ENCODE results near the gene MAGEB17.

Gene MAGEB17, protein sequence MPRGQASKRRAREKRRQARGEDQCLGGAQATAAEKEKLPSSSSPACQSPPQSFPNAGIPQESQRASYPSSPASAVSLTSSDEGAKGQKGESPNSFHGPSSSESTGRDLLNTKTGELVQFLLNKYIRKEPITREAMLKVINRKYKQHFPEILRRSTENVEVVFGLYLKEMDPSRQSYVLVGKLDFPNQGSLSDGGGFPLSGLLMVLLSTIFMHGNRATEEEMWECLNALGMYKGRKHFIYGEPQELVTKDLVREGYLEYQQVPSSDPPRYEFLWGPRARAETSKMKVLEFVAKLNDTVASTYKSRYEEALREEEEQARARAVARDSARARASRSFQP
- 0 to 0.06 (median 0) reads per million in 9 experiments for total RNA-seq

DNA sequence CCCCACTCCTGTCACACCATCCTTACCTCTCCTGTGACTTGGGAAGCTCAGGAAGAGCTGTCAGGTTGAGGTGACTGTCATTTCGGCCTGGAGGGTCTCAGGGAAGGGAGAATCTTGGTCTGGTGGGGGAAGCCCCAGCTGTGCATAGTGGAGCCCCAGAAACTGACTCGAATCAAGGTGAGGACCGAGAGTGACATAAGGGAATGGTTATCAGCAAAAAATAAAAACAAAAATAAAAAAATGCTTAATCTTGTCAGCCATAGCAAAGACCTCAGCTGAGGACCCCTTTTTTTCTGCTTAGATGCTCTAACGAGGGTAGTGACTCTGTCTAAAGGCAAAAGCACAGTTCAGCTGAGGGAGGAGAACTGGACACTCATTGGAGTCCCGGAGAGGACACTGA lies at the start of gene MAGEB17:
TSS of gene MAGEB17 (plus strand) at position 301 of the 400 bp plus-strand sequence. CDS start 2,902 bp downstream, outside the sequence.
- Mint-ChIP-seq H3K4me1 (ENCODE audit: low read depth in 2 of 2) (no peaks in the 10 kb centered on the region), H3K9me3 (no peaks in the 10 kb centered on the region), H3K4me3 (no peak within 1 kb of the TSS), H3K27me3 (peaks cover 22% of the 10 kb centered on the region in 2 donors), H3K27ac (no peak within 1 kb of the TSS), H3K36me3 (ENCODE audit: insufficient read depth) (no peaks in the 10 kb centered on the region)
- ATAC-seq (replicated peaks) (no peak), DNase-seq (no peak)

DNA sequence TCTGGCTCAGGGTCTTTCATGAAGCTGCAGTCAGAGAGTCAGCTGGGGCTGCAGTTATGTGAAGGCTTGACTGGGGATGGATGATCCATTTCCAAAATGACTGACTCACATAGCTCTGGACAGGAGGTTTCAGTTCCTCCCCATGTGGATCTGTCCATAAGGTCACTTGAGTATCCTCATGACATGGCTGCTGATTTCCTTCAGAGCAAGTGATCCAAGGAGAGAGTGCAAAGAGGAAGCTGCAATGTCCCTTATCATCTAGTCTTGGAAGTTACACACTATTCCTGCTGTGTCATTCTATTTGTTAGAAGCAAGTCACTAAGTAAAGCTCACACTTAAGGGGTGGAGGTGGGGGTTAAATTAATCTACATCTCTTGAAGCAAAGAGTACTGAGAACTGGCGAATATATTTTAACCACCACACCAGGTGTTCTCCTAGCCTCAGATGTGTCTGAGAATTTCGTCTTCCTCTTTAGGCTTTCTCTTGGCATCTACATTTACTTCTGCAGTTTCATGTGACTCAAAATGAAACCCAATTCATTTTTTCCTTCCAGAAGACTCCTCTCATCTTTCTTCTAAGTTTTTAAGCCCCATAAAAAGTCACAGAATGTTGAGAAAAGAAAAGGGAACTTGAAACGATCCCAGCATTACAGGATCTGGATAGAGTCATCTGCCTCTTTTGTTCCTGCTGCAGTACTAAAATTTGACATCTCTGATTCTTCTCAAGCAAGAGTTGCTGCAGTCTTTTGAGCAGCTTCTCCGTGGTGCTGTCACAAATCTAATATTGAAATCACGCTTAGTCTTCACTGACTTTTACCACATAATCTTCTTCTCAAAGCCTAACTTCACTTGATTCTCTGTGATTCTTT lies 47.7 kb upstream of the MAGEB17 start:
- ATAC-seq (replicated peaks), result no peak
- H3K36me3 Mint-ChIP-seq (ENCODE audit: insufficient read depth), result no peaks in the 10 kb centered on the region
- no peaks in the 10 kb centered on the region for H3K9me3 Mint-ChIP-seq
- peaks cover 5 to 8% of the 10 kb centered on the region in 2 donors for H3K27me3 Mint-ChIP-seq
- DNase-seq, result no peak
- H3K27ac Mint-ChIP-seq, result no peak overlapping the region
- H3K4me1 Mint-ChIP-seq (ENCODE audit: low read depth in 2 of 2), result peaks cover 4 to 8% of the 10 kb centered on the region in 2 donors
- no peak overlapping the region for H3K4me3 Mint-ChIP-seq

DNA sequence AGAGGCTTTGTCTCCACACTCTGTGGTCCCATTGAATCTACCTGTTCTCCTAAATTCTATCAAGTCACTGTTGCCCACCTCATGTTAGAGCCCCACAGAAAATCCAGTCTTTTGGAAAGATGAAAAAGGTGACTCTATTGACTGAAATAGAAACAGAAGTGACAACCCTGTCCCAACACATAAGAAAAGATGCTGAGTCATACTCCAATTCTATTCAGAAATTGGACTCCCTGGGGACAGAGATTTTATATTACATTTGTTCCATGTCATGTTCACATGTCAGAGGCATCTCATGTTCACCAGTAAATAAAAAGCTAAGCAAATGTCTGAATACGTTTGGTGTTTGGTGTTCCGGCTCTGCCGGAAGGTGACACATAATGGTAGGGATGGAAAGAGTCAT lies 46.9 kb upstream of the MAGEB17 start:
- Mint-ChIP-seq H3K4me1 (ENCODE audit: low read depth in 2 of 2) (peaks cover 4 to 8% of the 10 kb centered on the region in 2 donors), H3K27me3 (peaks cover 5 to 8% of the 10 kb centered on the region in 2 donors), H3K4me3 (no peak overlapping the region), H3K27ac (no peak overlapping the region), H3K9me3 (no peaks in the 10 kb centered on the region), H3K36me3 (ENCODE audit: insufficient read depth) (no peaks in the 10 kb centered on the region)
- ATAC-seq (replicated peaks), result no peak
- no peak for DNase-seq

DNA sequence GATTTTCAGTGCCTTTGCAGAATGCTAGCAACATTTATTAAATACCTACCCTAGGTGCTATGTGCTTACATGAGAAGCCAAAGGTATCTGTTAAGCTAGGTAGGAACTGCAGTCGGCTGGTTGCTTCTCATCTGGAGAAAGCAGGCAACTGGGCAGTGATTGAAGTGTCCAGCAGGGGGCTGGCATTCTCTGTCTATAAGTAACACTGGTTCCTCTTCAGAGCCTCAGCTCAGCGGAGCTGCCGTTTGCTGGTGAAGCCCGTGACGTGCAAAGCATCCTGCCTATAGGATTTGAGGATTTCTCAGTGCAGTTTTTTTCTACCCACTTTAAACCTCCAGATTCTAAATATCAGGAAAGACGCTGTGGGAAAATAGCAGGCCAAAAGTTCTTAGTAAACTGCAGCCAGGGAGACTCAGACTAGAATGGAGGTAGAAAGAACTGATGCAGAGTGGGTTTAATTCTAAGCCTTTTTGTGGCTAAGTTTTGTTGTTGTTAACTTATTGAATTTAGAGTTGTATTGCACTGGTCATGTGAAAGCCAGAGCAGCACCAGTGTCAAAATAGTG lies 44.0 kb upstream of the MAGEB17 start, which contains the start of gene GRPR:
TSS of gene GRPR (plus strand) at position 344 of the 565 bp plus-strand sequence. CDS start 389 bp downstream, outside the sequence.
- Mint-ChIP-seq H3K36me3 (ENCODE audit: insufficient read depth) (no peaks in the 10 kb centered on the region), H3K27me3 (peaks cover 12 to 20% of the 10 kb centered on the region in 2 donors), H3K9me3 (no peaks in the 10 kb centered on the region), H3K4me3 (no peak within 1 kb of the TSS), H3K4me1 (ENCODE audit: low read depth in 2 of 2) (peaks cover 4 to 8% of the 10 kb centered on the region in 2 donors), H3K27ac (no peak within 1 kb of the TSS)
- ATAC-seq (replicated peaks) (peak; percentile 87), DNase-seq (peak; percentile 19 to 29 (median 25))

DNA sequence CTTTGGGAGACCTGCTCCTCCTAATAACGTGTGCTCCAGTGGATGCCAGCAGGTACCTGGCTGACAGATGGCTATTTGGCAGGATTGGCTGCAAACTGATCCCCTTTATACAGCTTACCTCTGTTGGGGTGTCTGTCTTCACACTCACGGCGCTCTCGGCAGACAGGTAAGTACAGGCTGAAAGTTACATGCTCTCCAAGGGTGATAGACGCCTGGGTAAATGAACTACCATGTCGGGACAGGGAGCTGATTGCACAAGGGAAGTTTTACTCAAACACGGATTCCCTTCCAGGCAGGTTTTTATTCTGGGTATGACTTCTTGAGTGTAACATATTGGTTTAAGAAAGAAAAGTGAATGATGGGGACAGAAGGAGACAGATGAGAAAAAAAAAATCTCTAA lies 43.1 kb upstream of the MAGEB17 start:
- Mint-ChIP-seq H3K27ac (no peak overlapping the region), H3K36me3 (ENCODE audit: insufficient read depth) (no peaks in the 10 kb centered on the region), H3K4me3 (no peak overlapping the region), H3K9me3 (no peaks in the 10 kb centered on the region), H3K27me3 (peaks cover 18 to 21% of the 10 kb centered on the region in 2 donors), H3K4me1 (ENCODE audit: low read depth in 2 of 2) (peaks cover 4 to 8% of the 10 kb centered on the region in 2 donors)
- ATAC-seq (replicated peaks), result no peak
- no peak for DNase-seq

DNA sequence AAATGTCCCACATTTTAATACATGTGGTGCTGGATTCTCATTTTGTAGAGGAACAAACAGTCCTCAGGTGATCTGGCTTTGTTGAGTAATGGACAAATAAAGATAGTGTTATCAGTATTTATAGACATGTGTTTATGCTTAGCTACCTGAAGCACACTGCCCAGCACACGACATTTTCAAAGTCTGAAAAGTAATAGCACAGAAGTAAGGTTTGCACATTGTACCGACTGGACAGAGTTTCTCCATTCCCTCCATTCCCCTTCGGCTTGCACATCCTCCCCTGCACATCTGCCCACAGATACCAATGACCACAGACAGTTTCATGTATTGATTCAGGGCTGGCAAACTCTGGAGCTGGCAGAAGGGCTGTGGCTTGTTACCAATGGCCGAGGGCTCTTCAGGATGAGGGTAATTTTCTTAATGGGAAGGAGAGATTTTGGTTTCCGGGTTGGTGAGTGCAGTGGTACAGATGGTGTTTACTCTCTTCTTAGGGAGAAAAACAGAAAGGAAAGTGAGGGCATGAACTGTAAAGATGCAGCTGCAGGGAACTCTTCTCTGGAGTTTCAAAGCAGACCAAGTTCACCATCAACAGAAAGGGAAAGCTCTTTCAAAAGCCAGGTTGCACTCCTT lies 41.6 kb upstream of the MAGEB17 start:
- H3K36me3 Mint-ChIP-seq (ENCODE audit: insufficient read depth), result no peaks in the 10 kb centered on the region
- no peak for DNase-seq
- no peaks in the 10 kb centered on the region for H3K9me3 Mint-ChIP-seq

DNA sequence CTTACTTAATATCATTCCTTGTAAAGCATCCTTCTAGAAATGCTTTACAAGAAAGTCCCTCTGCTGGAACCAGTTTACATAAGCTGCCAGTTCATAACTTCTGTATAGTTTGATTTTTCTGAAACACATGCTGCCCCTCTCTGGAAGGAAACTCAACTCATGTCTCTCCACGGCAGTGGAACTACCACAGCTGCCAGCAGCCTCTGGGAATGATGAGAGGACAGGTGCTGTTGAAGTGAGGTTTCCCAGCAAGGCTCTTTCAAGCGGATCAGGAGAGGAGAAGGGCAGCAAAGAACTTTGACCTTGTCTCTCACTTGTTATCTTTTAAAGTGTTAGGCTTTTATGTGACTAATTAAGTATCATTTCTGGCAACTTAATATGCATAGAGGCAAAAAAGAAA lies 36.6 kb upstream of the MAGEB17 start:
- ATAC-seq (replicated peaks), result no peak
- Mint-ChIP-seq H3K27me3 (peaks cover 35 to 39% of the 10 kb centered on the region in 2 donors), H3K4me1 (ENCODE audit: low read depth in 2 of 2) (no peaks in the 10 kb centered on the region), H3K4me3 (no peak overlapping the region), H3K9me3 (no peaks in the 10 kb centered on the region), H3K36me3 (ENCODE audit: insufficient read depth) (no peaks in the 10 kb centered on the region), H3K27ac (no peak overlapping the region)
- DNase-seq, result no peak

More for the DNA sequence above, 41.6 kb upstream of the MAGEB17 start:
- ATAC-seq (replicated peaks), result no peak
- no peak overlapping the region for H3K27ac Mint-ChIP-seq
- no peaks in the 10 kb centered on the region for H3K4me1 Mint-ChIP-seq (ENCODE audit: low read depth in 2 of 2)
- no peak overlapping the region for H3K4me3 Mint-ChIP-seq
- H3K27me3 Mint-ChIP-seq, result peaks cover 22 to 30% of the 10 kb centered on the region in 2 donors

DNA sequence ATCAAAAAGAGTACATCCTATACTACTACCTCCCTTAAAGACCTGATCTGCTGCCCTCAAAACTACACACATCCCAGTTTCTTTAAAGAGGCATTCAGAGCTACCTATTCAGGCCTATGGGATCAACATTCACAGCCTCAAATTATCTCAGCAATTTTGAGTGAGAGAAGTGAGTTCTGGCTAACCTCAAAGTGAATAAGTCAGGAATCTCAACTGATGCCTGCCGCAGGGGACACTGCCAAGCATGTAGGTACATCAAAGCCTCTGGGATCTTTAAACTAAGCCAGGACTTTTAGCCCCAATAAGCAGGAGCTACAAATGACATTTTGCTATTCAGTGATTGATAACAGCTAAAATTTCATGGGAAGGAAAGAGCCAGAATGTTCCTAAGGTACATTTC lies 32.3 kb upstream of the MAGEB17 start:
- Mint-ChIP-seq H3K27ac (no peak overlapping the region), H3K4me3 (no peak overlapping the region), H3K27me3 (peaks cover 14 to 21% of the 10 kb centered on the region in 2 donors), H3K9me3 (no peaks in the 10 kb centered on the region), H3K4me1 (ENCODE audit: low read depth in 2 of 2) (no peaks in the 10 kb centered on the region), H3K36me3 (ENCODE audit: insufficient read depth) (no peaks in the 10 kb centered on the region)
- DNase-seq, result no peak
- ATAC-seq (replicated peaks), result no peak

DNA sequence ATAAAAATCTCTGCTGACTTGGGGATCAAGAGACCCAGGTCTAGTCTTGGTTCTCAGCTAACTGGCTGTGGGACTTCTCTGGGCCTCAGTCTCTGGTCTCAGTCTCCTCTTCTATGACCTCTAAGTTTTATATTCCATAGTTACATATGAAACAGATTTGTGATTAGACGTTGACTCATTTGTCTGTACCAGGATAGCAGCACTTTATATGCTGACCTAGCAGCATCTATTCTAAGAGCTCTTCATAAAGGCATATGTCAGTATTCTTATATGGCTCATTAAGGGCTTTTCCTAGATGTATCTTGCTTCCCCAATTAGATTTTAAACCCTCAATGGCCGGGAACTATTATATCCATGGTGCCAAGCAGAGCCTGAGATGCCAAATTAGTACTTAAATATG lies 31.2 kb upstream of the MAGEB17 start:
- Mint-ChIP-seq H3K36me3 (ENCODE audit: insufficient read depth) (no peaks in the 10 kb centered on the region), H3K9me3 (no peaks in the 10 kb centered on the region), H3K27ac (no peak overlapping the region), H3K27me3 (peaks cover 8 to 19% of the 10 kb centered on the region in 2 donors), H3K4me3 (no peak overlapping the region), H3K4me1 (ENCODE audit: low read depth in 2 of 2) (peaks cover 0 to 2% of the 10 kb centered on the region in 2 donors)
- DNase-seq (no peak), ATAC-seq (replicated peaks) (no peak)

DNA sequence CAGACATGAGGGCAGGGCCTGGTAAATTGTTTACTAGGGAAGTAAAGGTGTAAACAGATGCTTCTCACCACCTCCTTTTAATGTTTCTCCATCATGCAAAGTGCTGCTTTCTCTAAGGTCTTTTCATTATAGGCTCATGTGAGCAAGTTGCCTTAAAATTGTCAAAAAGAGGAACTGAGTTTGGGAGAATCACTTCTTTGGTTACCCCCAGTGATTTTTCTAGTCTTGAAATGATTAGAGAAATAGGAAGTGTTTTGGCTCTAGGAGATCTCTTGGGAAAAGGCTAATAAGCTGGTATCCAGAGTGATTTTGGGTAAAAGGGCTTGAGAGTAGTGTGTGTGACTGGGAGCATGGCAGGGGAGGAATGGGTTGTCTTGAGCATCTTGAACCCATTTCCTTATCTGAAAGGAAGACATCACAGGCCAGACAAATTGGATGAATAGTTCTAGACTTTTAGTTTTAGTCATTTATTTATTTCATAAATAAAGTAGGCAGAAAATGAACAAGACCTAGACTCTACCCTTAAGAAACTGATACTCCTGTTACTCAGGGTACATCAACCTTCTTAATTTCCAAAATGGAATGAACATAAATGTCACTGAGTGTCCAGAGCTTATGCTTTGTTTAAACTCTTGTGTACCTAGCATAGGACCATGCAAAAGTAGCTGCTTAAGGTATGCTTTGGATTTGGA lies 29.7 kb upstream of the MAGEB17 start:
- ATAC-seq (replicated peaks) (no peak), DNase-seq (no peak)
- Mint-ChIP-seq H3K27me3 (peaks cover 0 to 13% of the 10 kb centered on the region in 2 donors), H3K4me1 (ENCODE audit: low read depth in 2 of 2) (peaks cover 0 to 2% of the 10 kb centered on the region in 2 donors), H3K9me3 (no peaks in the 10 kb centered on the region), H3K36me3 (ENCODE audit: insufficient read depth) (no peaks in the 10 kb centered on the region), H3K27ac (no peak overlapping the region), H3K4me3 (no peak overlapping the region)

DNA sequence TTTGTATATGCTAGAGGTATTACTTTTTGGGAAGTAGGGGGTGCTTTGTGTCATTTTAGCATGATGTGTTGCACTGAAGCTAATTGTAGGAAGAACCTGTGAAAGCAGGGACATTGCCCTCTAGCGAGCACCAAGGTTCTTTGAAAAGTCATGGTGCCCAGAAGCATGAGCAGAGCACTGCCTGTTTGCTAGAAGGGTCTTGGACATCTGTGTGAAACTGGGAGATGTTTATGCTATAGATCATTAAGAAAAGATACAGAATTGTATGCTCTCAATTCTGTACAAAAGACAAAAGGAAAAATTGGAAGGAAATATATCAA lies 29.2 kb upstream of the MAGEB17 start:
- Mint-ChIP-seq H3K9me3 (no peaks in the 10 kb centered on the region), H3K4me1 (ENCODE audit: low read depth in 2 of 2) (peaks cover 0 to 2% of the 10 kb centered on the region in 2 donors), H3K27me3 (peaks cover 5 to 16% of the 10 kb centered on the region in 2 donors), H3K27ac (no peak overlapping the region), H3K4me3 (no peak overlapping the region), H3K36me3 (ENCODE audit: insufficient read depth) (no peaks in the 10 kb centered on the region)
- ATAC-seq (replicated peaks) (no peak), DNase-seq (no peak)

DNA sequence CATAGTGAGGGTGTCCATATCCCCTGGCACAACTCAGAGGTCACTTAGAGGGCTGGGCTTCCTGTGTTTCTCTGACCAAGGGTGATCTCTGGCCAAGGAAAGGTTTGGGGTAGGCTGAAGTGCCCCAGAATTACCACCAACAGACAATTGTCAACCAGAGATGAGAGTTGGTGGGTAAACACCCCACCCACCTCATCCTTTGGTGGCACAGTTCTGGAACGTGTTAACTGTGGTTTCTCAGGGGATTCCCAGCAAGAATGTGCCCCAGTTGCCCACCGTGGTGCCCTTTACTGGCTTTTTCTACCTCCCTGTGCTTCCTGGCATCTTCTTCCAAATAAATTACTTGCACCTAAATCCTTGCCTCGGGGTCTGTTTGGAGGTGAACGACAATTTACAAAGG lies 26.8 kb upstream of the MAGEB17 start:
- Mint-ChIP-seq H3K27me3 (peaks cover 22 to 27% of the 10 kb centered on the region in 2 donors), H3K9me3 (no peaks in the 10 kb centered on the region), H3K36me3 (ENCODE audit: insufficient read depth) (no peaks in the 10 kb centered on the region), H3K4me1 (ENCODE audit: low read depth in 2 of 2) (peaks cover 0 to 2% of the 10 kb centered on the region in 2 donors), H3K27ac (no peak overlapping the region), H3K4me3 (no peak overlapping the region)
- no peak for DNase-seq
- ATAC-seq (replicated peaks), result peak; percentile 27

DNA sequence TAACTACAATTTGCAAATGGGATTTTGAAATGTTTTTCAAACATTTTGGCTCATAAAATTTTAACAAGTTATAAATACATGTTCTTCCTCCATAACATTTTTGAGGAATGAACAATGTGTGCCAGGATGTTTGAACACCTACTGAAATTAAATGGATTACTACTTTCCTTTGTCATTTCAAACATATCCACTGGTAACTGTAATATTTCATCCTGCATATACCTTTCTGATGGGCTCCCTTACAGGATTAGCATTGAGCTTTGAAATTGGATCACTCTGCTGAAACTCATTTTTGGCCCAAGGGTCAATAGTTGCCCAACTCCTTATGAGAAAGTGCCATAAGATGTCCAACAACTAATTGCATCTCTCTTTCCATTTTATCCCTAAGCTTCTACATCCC lies 26.3 kb upstream of the MAGEB17 start:
- no peak for DNase-seq
- Mint-ChIP-seq H3K36me3 (ENCODE audit: insufficient read depth) (no peaks in the 10 kb centered on the region), H3K9me3 (no peaks in the 10 kb centered on the region), H3K4me3 (no peak overlapping the region), H3K27me3 (peaks cover 24 to 31% of the 10 kb centered on the region in 2 donors), H3K4me1 (ENCODE audit: low read depth in 2 of 2) (peaks cover 0 to 2% of the 10 kb centered on the region in 2 donors), H3K27ac (no peak overlapping the region)
- no peak for ATAC-seq (replicated peaks)
